Transverse colon (tissue), 4 donors: ENCODE data around the gene ERC2. TPM values are rescaled to one million over a fixed set of nuclear protein-coding genes. Genes with fewer than 3 reads are reported as not detected.

Experiments used
- DNase-seq: peaks from one replicate; pipeline ENCODE4 v3.0.0-alpha.2; 2019
- H3K27ac ChIP-seq, 4 donors: fragments of 200-600 bp; sonication (generic); 2 replicates each; pipeline ENCODE4 v1.5.1; 2016 to 2018; ENCODE audit warnings: inconsistent platforms in 4 of 4
- H3K27me3 ChIP-seq: fragments of 200-600 bp; sonication (generic); 2 replicates; pipeline ENCODE4 v1.5.1; 2017; ENCODE audit warnings: inconsistent platforms
- H3K36me3 ChIP-seq, 4 donors: fragments of 200-600 bp; sonication (generic); 2 replicates each; pipeline ENCODE4 v1.5.1; 2017 to 2019; ENCODE audit warnings: inconsistent platforms in 4 of 4
- H3K4me1 ChIP-seq, 4 donors: fragments of 200-600 bp; sonication (generic); 2 replicates each; pipeline ENCODE4 v1.5.1; 2017 to 2020; ENCODE audit warnings: inconsistent platforms in 4 of 4
- H3K4me3 ChIP-seq, 4 donors: fragments of 200-600 bp; sonication (generic); 1 replicate in 1 of 4; 2 replicates in 3 of 4; pipeline versions ENCODE4 v1.5.1 to v1.6.1; 2017 to 2019; ENCODE audit warnings: inconsistent platforms in 4 of 4
- H3K9me3 ChIP-seq, 2 donors: fragments of 200-600 bp; sonication (generic); 2 replicates each; pipeline ENCODE4 v1.5.1; 2017 to 2019; ENCODE audit warnings: inconsistent platforms in 2 of 2
- EP300 ChIP-seq: sonication (generic); formaldehyde crosslinking; IDR thresholded peaks from one replicate; pipeline ENCODE4 v1.6.1; 2017; ENCODE audit warnings: antibody characterized with exemption, low read depth
- POLR2A ChIP-seq: fragments of 450-650 bp; IDR thresholded peaks from one replicate; pipeline ENCODE4 v1.6.1; 2016; ENCODE audit warnings: antibody characterized with exemption, mild to moderate bottlenecking, moderate library complexity
- POLR2AphosphoS5 ChIP-seq, 3 donors: sonication (generic); formaldehyde crosslinking; IDR thresholded peaks; one replicate each; pipeline ENCODE4 v1.6.1; 2016; ENCODE audit warnings: antibody characterized with exemption in 3 of 3
- WGBS, 2 donors: methylation state at CpG; one replicate each; pipeline ENCODE4 v1.1.5; 2018; ENCODE audit warnings: low coverage in 1 of 2; 5-methylcytosine and 5-hydroxymethylcytosine counted together
- in situ Hi-C, 4 donors: fragments of 200-750 bp; cut with MboI; loops; one replicate each; pipeline versions ENCODE4 v1.15.0 to v1.15.1; 2017; ENCODE audit warnings: low sequenced_read_pairs in 3 of 4, low pct_ligation_motif_present in 1 of 4, low pct_unique_long_range_greater_than_20kb in 1 of 4
- intact Hi-C: fragments of 100-400 bp; cut with DNase I; formaldehyde crosslinking; loops from one replicate; pipeline ENCODE4 v1.15.1; 2023; ENCODE audit warnings: low total_unique reads
- total RNA-seq, 4 donors: library from RNA; depleted of rRNA; stranded (reverse); fragments of >200 nt; gene quantifications; one replicate each; pipeline ENCODE4 v1.1.0, GENCODE V29; 2016
- TF ChIP-seq, protein P1 (sequence below), 5 experiments: fragments of 200-600 bp in 3 of 5; fragments of 450-650 bp in 2 of 5; sonication (generic) in 3 of 5; IDR thresholded peaks; 1 replicate in 2 of 5; 2 replicates in 3 of 5; pipeline ENCODE4 v1.5.1; 2016 to 2017; ENCODE audit warnings: antibody characterized with exemption in 5 of 5, inconsistent platforms in 3 of 5, mild to moderate bottlenecking in 2 of 5, moderate library complexity in 1 of 5

The ERC2 gene
- total RNA-seq, 4 donors from 2014 or later, result 0.41 to 1.3 TPM; not detected in 2

DNA sequence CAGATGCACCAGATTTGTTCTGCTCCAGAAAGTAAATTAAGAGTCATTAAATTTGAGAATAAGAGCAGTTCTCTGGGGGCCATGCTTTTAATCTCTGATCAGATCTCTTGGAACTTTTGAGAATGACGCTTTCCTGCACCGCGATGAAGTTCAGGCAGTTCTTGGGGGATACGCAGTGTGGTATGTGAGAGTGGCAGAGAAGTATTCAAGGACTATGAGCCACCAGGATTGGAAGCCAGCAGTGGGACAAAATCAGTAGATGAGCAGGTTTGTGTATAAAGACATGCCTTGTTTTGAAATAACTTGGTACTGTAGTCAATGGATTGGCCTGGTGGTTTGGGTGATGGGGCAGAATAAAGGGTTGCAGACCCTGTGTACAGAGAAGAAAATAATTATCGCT, 483.6 kb downstream of the ERC2 start:
- no peak overlapping the region for H3K4me3 ChIP-seq
- TF ChIP-seq, protein P1, sequence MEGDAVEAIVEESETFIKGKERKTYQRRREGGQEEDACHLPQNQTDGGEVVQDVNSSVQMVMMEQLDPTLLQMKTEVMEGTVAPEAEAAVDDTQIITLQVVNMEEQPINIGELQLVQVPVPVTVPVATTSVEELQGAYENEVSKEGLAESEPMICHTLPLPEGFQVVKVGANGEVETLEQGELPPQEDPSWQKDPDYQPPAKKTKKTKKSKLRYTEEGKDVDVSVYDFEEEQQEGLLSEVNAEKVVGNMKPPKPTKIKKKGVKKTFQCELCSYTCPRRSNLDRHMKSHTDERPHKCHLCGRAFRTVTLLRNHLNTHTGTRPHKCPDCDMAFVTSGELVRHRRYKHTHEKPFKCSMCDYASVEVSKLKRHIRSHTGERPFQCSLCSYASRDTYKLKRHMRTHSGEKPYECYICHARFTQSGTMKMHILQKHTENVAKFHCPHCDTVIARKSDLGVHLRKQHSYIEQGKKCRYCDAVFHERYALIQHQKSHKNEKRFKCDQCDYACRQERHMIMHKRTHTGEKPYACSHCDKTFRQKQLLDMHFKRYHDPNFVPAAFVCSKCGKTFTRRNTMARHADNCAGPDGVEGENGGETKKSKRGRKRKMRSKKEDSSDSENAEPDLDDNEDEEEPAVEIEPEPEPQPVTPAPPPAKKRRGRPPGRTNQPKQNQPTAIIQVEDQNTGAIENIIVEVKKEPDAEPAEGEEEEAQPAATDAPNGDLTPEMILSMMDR (IDR thresholded peaks at IDR 0.05), result no peak
- TF ChIP-seq POLR2AphosphoS5 (IDR thresholded peaks at IDR 0.05) (no peak), EP300 (no peak), POLR2A (no peak)
- H3K9me3 ChIP-seq, result no peaks in the 10 kb centered on the region
- no peaks in the 10 kb centered on the region for H3K4me1 ChIP-seq
- DNase-seq, result no peak
- intact Hi-C loops (no loop called here), in situ Hi-C loops (no loop called here)
- 92% methylated on average over 4 to 5 of the region's 5 CpGs for WGBS, 2 donors
- H3K27ac ChIP-seq, result no peak overlapping the region
- H3K27me3 ChIP-seq, result no peaks in the 10 kb centered on the region
- no peaks in the 10 kb centered on the region for H3K36me3 ChIP-seq

DNA sequence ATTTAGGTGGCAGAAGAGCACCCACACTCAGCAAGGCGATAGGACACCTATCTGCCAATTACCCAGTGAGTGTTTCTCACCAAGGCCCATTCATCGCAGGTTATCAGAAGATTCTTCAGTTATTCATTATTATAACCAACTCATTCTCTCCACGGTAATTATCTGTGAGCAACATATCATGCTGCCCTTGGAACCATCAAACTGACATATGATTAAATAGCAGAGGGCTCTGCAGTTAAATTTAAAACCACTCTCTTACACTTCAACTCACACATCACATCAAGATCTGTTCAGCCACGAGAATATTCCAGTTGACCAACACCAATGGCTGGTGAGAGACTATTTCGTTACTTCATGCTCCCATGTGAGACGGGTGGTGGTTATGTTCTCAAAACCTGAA, 489.3 kb downstream of the ERC2 start:
- in situ Hi-C loops (no loop called here), intact Hi-C loops (no loop called here)
- Histone ChIP-seq H3K27ac (no peak overlapping the region), H3K36me3 (no peaks in the 10 kb centered on the region), H3K4me3 (no peak overlapping the region), H3K4me1 (no peaks in the 10 kb centered on the region), H3K9me3 (no peaks in the 10 kb centered on the region), H3K27me3 (no peaks in the 10 kb centered on the region)
- 83 to 89% methylated on average over 5 to 6 of the region's 6 CpGs for WGBS, 2 donors
- DNase-seq, result no peak
- TF ChIP-seq, protein P1 (IDR thresholded peaks at IDR 0.05), result no peak
- TF ChIP-seq POLR2A (no peak), EP300 (no peak), POLR2AphosphoS5 (IDR thresholded peaks at IDR 0.05) (no peak)

DNA sequence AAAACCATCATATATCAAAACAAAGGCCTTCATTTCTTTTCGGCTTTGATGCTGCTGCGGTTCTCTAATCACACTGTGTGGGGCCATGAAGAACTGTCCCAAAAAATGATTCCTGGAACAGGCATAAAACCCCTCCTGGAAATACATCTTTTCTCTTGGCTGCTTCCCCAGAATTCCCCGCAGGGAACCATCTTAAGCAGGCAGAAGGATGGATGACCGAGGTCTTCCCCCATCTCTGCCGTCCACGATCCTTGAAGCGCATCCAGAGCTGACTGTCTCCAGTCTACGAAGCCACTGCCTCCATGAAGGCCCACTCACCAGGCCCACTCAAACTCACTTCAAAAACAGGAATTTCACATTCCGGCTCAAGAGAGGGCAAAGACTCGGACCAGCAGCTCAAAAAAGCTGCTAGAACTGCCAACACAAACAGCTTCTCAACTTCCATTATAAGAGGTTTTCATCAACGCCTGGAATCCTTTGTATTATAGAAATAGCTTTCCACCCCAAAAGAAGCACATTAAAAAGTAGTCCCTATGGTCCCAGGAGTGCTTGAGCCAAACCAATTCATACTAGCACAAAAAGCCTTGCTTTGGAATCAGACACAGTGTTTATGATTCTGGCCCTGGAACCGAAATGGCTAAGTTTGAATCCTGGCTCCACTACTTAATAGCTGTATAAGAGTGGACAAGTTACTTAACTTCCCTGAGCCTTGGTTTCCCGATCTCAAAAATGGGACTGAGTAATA, 493.7 kb downstream of the ERC2 start:
- no peak for DNase-seq
- whole genome bisulfite sequencing, 2 donors, result 85 to 89% methylated on average over 3 to 13 of the region's 13 CpGs

DNA sequence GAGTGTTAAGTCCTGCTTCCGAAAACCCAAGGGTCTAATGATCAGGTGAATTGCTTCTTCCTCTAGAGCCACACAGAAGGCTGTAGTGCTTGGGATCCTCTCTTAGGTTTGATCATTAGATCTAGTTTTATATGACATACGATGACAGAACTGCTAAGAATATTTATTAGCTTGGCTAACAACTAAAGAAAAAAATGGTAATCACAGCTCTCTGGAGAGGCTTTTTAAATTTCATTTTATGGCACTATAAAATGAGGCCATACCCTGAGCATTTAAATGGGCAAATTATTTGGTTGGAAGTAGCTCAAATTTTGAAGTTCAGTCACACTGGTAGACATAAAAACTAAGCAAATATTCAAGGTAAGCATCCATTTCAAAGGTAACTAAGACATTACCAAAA, 498.6 kb downstream of the ERC2 start:
- no peak for DNase-seq

More for the DNA sequence above, 493.7 kb downstream of the ERC2 start:
- H3K27me3 ChIP-seq, result no peaks in the 10 kb centered on the region
- intact Hi-C loops, result no loop called here
- no peak overlapping the region for H3K4me3 ChIP-seq
- H3K9me3 ChIP-seq, result no peaks in the 10 kb centered on the region
- H3K27ac ChIP-seq, result no peak overlapping the region
- H3K4me1 ChIP-seq, result no peaks in the 10 kb centered on the region
- in situ Hi-C loops, result no loop called here
- H3K36me3 ChIP-seq, result no peaks in the 10 kb centered on the region
- TF ChIP-seq, protein P1 (IDR thresholded peaks at IDR 0.05), result no peak
- no peak for TF ChIP-seq POLR2A
- no peak for TF ChIP-seq EP300
- TF ChIP-seq POLR2AphosphoS5 (IDR thresholded peaks at IDR 0.05), result no peak

More for the DNA sequence above, 498.6 kb downstream of the ERC2 start:
- no peaks in the 10 kb centered on the region for H3K36me3 ChIP-seq
- no peak overlapping the region for H3K27ac ChIP-seq
- TF ChIP-seq POLR2A, result no peak
- TF ChIP-seq, protein P1 (IDR thresholded peaks at IDR 0.05), result no peak
- no peak for TF ChIP-seq EP300
- TF ChIP-seq POLR2AphosphoS5 (IDR thresholded peaks at IDR 0.05), result no peak
- H3K4me3 ChIP-seq, result no peak overlapping the region
- 64 to 71% methylated on average over 2 of the region's 2 CpGs for WGBS, 2 donors
- H3K27me3 ChIP-seq, result no peaks in the 10 kb centered on the region
- H3K9me3 ChIP-seq, result no peaks in the 10 kb centered on the region
- intact Hi-C loops, result no loop called here
- in situ Hi-C loops, result no loop called here
- no peaks in the 10 kb centered on the region for H3K4me1 ChIP-seq
